PC-3 (cell line): Measurements from ENCODE around the gene FCN2. TPM values are rescaled to one million over a fixed set of nuclear protein-coding genes. Genes with fewer than 3 reads are reported as not detected.

Source experiments
- ATAC-seq: fragments of 200-7000 bp; cut with Tn5 transposase; 2 replicates; pipeline ENCODE4 v1.9.1; 2020; ENCODE audit warnings: mild to moderate bottlenecking, moderate library complexity
- BruUV-seq: library from RNA; stranded (reverse); fragments of 400-500 nt; replicated peaks from 2 replicates; lab custom pipeline; 2021; lab: Mats Ljungman, UMichigan
- CTCF ChIA-PET: fragments of 300-600 bp; sonication (Branson Sonifier 250); formaldehyde crosslinking; loops from one replicate; lab custom pipeline; 2022; ENCODE audit warnings: antibody characterized with exemption; lab: Charles Lee
- POLR2A ChIA-PET: fragments of 300-600 bp; sonication (Branson Sonifier 250); formaldehyde crosslinking; loops from one replicate; lab custom pipeline; 2022; ENCODE audit warnings: antibody characterized with exemption; ENCODE audit not compliant: unreplicated experiment; lab: Charles Lee
- DNase-seq: peaks from one replicate; pipeline ENCODE4 v3.0.0-alpha.2; 2015
- H2AFZ ChIP-seq: fragments of 300-600 bp; sonication (generic); 2 replicates; pipeline ENCODE4 v1.6.0; 2016; ENCODE audit warnings: antibody characterized with exemption, low read length
- H3F3A ChIP-seq: fragments of 300-600 bp; sonication (generic); one replicate; pipeline ENCODE4 v1.6.0; 2017; ENCODE audit warnings: antibody characterized with exemption, low read length, control low read depth, mild to moderate bottlenecking; ENCODE audit not compliant: unreplicated experiment
- H3K27ac ChIP-seq: fragments of 300-600 bp; sonication (generic); 2 replicates; pipeline ENCODE4 v1.5.1; 2016; ENCODE audit warnings: mild to moderate bottlenecking, low read length
- H3K27me3 ChIP-seq: fragments of 300-600 bp; sonication (generic); 2 replicates; pipeline ENCODE4 v1.6.1; 2016; ENCODE audit warnings: low read length, mixed read lengths
- H3K36me3 ChIP-seq: fragments of 300-600 bp; sonication (generic); 2 replicates; pipeline ENCODE4 v1.6.1; 2016; ENCODE audit warnings: low read depth, mixed run types, low read length, mixed read lengths
- H3K4me1 ChIP-seq: fragments of 300-600 bp; sonication (generic); 2 replicates; pipeline ENCODE4 v1.5.1; 2016; ENCODE audit warnings: low read length; ENCODE audit not compliant: insufficient read depth
- H3K4me2 ChIP-seq: fragments of 300-600 bp; sonication (generic); 2 replicates; pipeline ENCODE4 v1.6.0; 2016; ENCODE audit warnings: low read length
- H3K4me3 ChIP-seq: fragments of 300-600 bp; sonication (generic); 2 replicates; pipeline ENCODE4 v1.5.1; 2016; ENCODE audit warnings: mild to moderate bottlenecking, low read length, mixed read lengths
- H3K79me2 ChIP-seq: fragments of 300-600 bp; sonication (generic); 2 replicates; pipeline ENCODE4 v1.6.1; 2017; ENCODE audit warnings: low read length, mixed read lengths
- H3K9ac ChIP-seq: fragments of 300-600 bp; sonication (generic); 2 replicates; pipeline ENCODE4 v1.6.0; 2016; ENCODE audit warnings: mild to moderate bottlenecking, low read length
- H3K9me2 ChIP-seq: fragments of 300-600 bp; sonication (generic); replicated peaks from 2 replicates; pipeline ENCODE4 v1.6.1; 2016; ENCODE audit warnings: mixed run types, low read length, mixed read lengths
- H3K9me3 ChIP-seq: fragments of 300-600 bp; sonication (generic); 2 replicates; pipeline ENCODE4 v1.6.1; 2016; ENCODE audit warnings: low read length, mixed read lengths
- H4K20me1 ChIP-seq: fragments of 300-600 bp; sonication (generic); 2 replicates; pipeline ENCODE4 v1.6.1; 2016; ENCODE audit warnings: low read length, mixed read lengths
- EZH2 ChIP-seq: fragments of 300-600 bp; sonication (generic); IDR thresholded peaks from one replicate; pipeline ENCODE4 v1.6.1; 2017; ENCODE audit warnings: antibody characterized with exemption, mild to moderate bottlenecking, low read length; ENCODE audit not compliant: unreplicated experiment
- EZH2phosphoT487 ChIP-seq: fragments of 300-600 bp; sonication (generic); IDR thresholded peaks from 2 replicates; pipeline ENCODE4 v1.6.1; 2018; ENCODE audit warnings: mild to moderate bottlenecking, antibody characterized with exemption, low read length, borderline replicate concordance
- intact Hi-C: fragments of 100-400 bp; cut with micrococcal nuclease; formaldehyde crosslinking; loops from 2 replicates; pipeline ENCODE4 v1.9.0; 2023
- total RNA-seq: library from RNA; depleted of rRNA; stranded (reverse); fragments of >200 nt; gene quantifications from 2 replicates; pipeline ENCODE4 v1.2.3, GENCODE V29; 2014
- TF ChIP-seq, protein P1 (sequence below): fragments of 300-600 bp; sonication (generic); conservative IDR thresholded peaks from 2 replicates; pipeline ENCODE4 v1.5.1; 2017; ENCODE audit warnings: antibody characterized with exemption, low read depth, mild to moderate bottlenecking, low read length

FCN2 gene
- total RNA-seq, 1 experiment from 2014 or later = not detected

- Histone ChIP-seq H3K9ac (no peak overlapping the region), H3K9me2 (no peaks in the 10 kb centered on the region), H3K4me2 (no peak overlapping the region), H3K9me3 (no peaks in the 10 kb centered on the region), H4K20me1 (no peaks in the 10 kb centered on the region), H3K27me3 (peaks cover 12% of the 10 kb centered on the region), H3K4me1 (no peaks in the 10 kb centered on the region), H3K36me3 (no peaks in the 10 kb centered on the region), H3F3A (no peaks in the 10 kb centered on the region), H2AFZ (no peak overlapping the region), H3K27ac (no peak overlapping the region), H3K79me2 (no peaks in the 10 kb centered on the region), H3K4me3 (no peak overlapping the region)
- BruUV-seq = no TSS peak
- ChIA-PET POLR2A (no interaction called here), CTCF (no interaction called here)
- TF ChIP-seq EZH2 = no peak
- TF ChIP-seq, protein P1, sequence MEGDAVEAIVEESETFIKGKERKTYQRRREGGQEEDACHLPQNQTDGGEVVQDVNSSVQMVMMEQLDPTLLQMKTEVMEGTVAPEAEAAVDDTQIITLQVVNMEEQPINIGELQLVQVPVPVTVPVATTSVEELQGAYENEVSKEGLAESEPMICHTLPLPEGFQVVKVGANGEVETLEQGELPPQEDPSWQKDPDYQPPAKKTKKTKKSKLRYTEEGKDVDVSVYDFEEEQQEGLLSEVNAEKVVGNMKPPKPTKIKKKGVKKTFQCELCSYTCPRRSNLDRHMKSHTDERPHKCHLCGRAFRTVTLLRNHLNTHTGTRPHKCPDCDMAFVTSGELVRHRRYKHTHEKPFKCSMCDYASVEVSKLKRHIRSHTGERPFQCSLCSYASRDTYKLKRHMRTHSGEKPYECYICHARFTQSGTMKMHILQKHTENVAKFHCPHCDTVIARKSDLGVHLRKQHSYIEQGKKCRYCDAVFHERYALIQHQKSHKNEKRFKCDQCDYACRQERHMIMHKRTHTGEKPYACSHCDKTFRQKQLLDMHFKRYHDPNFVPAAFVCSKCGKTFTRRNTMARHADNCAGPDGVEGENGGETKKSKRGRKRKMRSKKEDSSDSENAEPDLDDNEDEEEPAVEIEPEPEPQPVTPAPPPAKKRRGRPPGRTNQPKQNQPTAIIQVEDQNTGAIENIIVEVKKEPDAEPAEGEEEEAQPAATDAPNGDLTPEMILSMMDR = no peak
- no peak for TF ChIP-seq EZH2phosphoT487
- ATAC-seq = no peak
- intact Hi-C loops = no loop called here
- DNase-seq = no peak
These were observed 28.1 kb downstream of the FCN2 start for GRCh38 chr9:134908524-134909309.

- Histone ChIP-seq H3K27me3 (peaks cover 12% of the 10 kb centered on the region), H3K9me2 (no peaks in the 10 kb centered on the region), H3K4me3 (no peak overlapping the region), H3F3A (no peaks in the 10 kb centered on the region), H2AFZ (no peak overlapping the region), H3K4me1 (no peaks in the 10 kb centered on the region), H3K9me3 (no peaks in the 10 kb centered on the region), H3K27ac (no peak overlapping the region), H3K79me2 (no peaks in the 10 kb centered on the region), H3K4me2 (no peak overlapping the region), H3K36me3 (no peaks in the 10 kb centered on the region), H3K9ac (no peak overlapping the region), H4K20me1 (no peaks in the 10 kb centered on the region)
- POLR2A ChIA-PET = no interaction called here
- BruUV-seq = no TSS peak
- TF ChIP-seq EZH2 (no peak), EZH2phosphoT487 (no peak)
- TF ChIP-seq, protein P1 = no peak
- DNase-seq = no peak
- CTCF ChIA-PET = no interaction called here
- no peak for ATAC-seq
- intact Hi-C loops = no loop called here
These were observed 29.2 kb downstream of the FCN2 start for GRCh38 chr9:134909511-134910481.
